HEK293 (cell line): ENCODE data around the gene TSHR.

ENCODE experiments used
- CTCF ChIA-PET: fragments of 350-600 bp; formaldehyde crosslinking; extraction: SDS; loops from one replicate; lab custom pipeline; 2021; ENCODE audit warnings: antibody characterized with exemption; lab: Yijun Ruan, JAX
- POLR2A ChIA-PET: fragments of 300-600 bp; formaldehyde crosslinking; extraction: SDS; loops from one replicate; lab custom pipeline; 2020; ENCODE audit warnings: antibody characterized with exemption, inconsistent platforms; lab: Yijun Ruan, JAX
- H3K27ac ChIP-seq: fragments of 200-500 bp; sonication (Bioruptor generic); 2 replicates; pipeline ENCODE4 v1.5.1; 2014; ENCODE audit warnings: low read depth, low read length, control low read depth, inconsistent platforms; ENCODE audit errors: extremely low read depth
- H3K36me3 ChIP-seq, 2 experiments: fragments of 200-500 bp in 1 of 2; sonication (Bioruptor generic) in 1 of 2; 1 replicate in 1 of 2; 2 replicates in 1 of 2; pipeline ENCODE4 v1.5.1; 2014 to 2017; ENCODE audit warnings: inconsistent platforms in 2 of 2, low read length in 2 of 2; ENCODE audit not compliant: control insufficient read depth in 2 of 2, insufficient read depth in 1 of 2
- H3K4me1 ChIP-seq: fragments of 200-500 bp; sonication (Bioruptor generic); 2 replicates; pipeline ENCODE4 v1.5.1; 2014; ENCODE audit warnings: mild to moderate bottlenecking, low read length, inconsistent platforms; ENCODE audit not compliant: control insufficient read depth, insufficient read depth
- H3K4me3 ChIP-seq: 2 replicates; pipeline ENCODE4 v1.5.1; 2011; ENCODE audit warnings: low read depth, mild to moderate bottlenecking, control low read depth, low read length, moderate library complexity
- H3K9me3 ChIP-seq: fragments of 200-500 bp; sonication (Bioruptor generic); 2 replicates; pipeline ENCODE4 v1.5.1; 2014; ENCODE audit warnings: low read depth, low read length, inconsistent platforms; ENCODE audit not compliant: control insufficient read depth, insufficient read depth
- MZF1 ChIP-seq: fragments of 450-650 bp; formaldehyde crosslinking; IDR thresholded peaks from 2 replicates; pipeline ENCODE4 v1.5.1; 2017; ENCODE audit warnings: missing biosample characterization, missing genetic modification characterization, borderline replicate concordance
- OSR2 ChIP-seq: fragments of 450-650 bp; formaldehyde crosslinking; IDR thresholded peaks from 2 replicates; pipeline ENCODE4 v1.5.1; 2016; ENCODE audit warnings: missing biosample characterization, missing genetic modification characterization
- OVOL3 ChIP-seq: fragments of 450-650 bp; formaldehyde crosslinking; IDR thresholded peaks from 2 replicates; pipeline ENCODE4 v1.5.1; 2016; ENCODE audit warnings: missing biosample characterization, missing genetic modification characterization
- PRDM4 ChIP-seq: fragments of 450-650 bp; formaldehyde crosslinking; IDR thresholded peaks from 2 replicates; pipeline ENCODE4 v1.5.1; 2017; ENCODE audit warnings: missing biosample characterization, missing genetic modification characterization
- REPIN1 ChIP-seq: fragments of 450-650 bp; formaldehyde crosslinking; IDR thresholded peaks from 2 replicates; pipeline ENCODE4 v1.5.1; 2017; ENCODE audit warnings: missing biosample characterization, missing genetic modification characterization, low read depth
- SP7 ChIP-seq: fragments of 450-650 bp; formaldehyde crosslinking; IDR thresholded peaks from 2 replicates; pipeline ENCODE4 v1.5.1; 2016; ENCODE audit warnings: missing biosample characterization, missing genetic modification characterization
- ZIC2 ChIP-seq: fragments of 450-650 bp; formaldehyde crosslinking; IDR thresholded peaks from 2 replicates; pipeline ENCODE4 v1.5.1; 2016; ENCODE audit warnings: missing biosample characterization, missing genetic modification characterization
- ZNF146 ChIP-seq: fragments of 450-650 bp; formaldehyde crosslinking; IDR thresholded peaks from 2 replicates; pipeline ENCODE4 v1.5.1; 2016; ENCODE audit warnings: missing biosample characterization, missing genetic modification characterization
- ZNF202 ChIP-seq: fragments of 450-650 bp; formaldehyde crosslinking; IDR thresholded peaks from 2 replicates; pipeline ENCODE4 v1.5.1; 2016; ENCODE audit warnings: missing biosample characterization, missing genetic modification characterization, borderline replicate concordance
- ZNF223 ChIP-seq: fragments of 450-650 bp; formaldehyde crosslinking; IDR thresholded peaks from 2 replicates; pipeline ENCODE4 v1.5.1; 2016; ENCODE audit warnings: missing biosample characterization, missing genetic modification characterization
- ZNF302 ChIP-seq: fragments of 450-650 bp; formaldehyde crosslinking; IDR thresholded peaks from 2 replicates; pipeline ENCODE4 v1.5.1; 2016; ENCODE audit warnings: missing biosample characterization, missing genetic modification characterization, low read depth
- ZNF394 ChIP-seq: fragments of 450-650 bp; formaldehyde crosslinking; IDR thresholded peaks from 2 replicates; pipeline ENCODE4 v1.5.1; 2016; ENCODE audit warnings: missing biosample characterization, missing genetic modification characterization, mild to moderate bottlenecking, moderate library complexity, borderline replicate concordance
- ZNF416 ChIP-seq: fragments of 450-650 bp; formaldehyde crosslinking; IDR thresholded peaks from 2 replicates; pipeline ENCODE4 v1.5.1; 2016; ENCODE audit warnings: missing biosample characterization, missing genetic modification characterization
- ZNF449 ChIP-seq: fragments of 450-650 bp; formaldehyde crosslinking; IDR thresholded peaks from 2 replicates; pipeline ENCODE4 v1.5.1; 2017; ENCODE audit warnings: missing biosample characterization, mild to moderate bottlenecking, missing genetic modification characterization, moderate library complexity
- ZNF513 ChIP-seq: fragments of 450-650 bp; IDR thresholded peaks from 2 replicates; pipeline ENCODE4 v1.5.1; 2018; ENCODE audit warnings: missing biosample characterization, missing genetic modification characterization
- ZNF518A ChIP-seq: fragments of 450-650 bp; formaldehyde crosslinking; conservative IDR thresholded peaks from 2 replicates; pipeline ENCODE4 v1.5.1; 2016; ENCODE audit warnings: low read depth, missing biosample characterization, missing genetic modification characterization
- ZNF544 ChIP-seq: fragments of 450-650 bp; formaldehyde crosslinking; IDR thresholded peaks from 2 replicates; pipeline ENCODE4 v1.5.0; 2017; ENCODE audit warnings: missing biosample characterization, missing genetic modification characterization
- ZNF600 ChIP-seq: fragments of 450-650 bp; formaldehyde crosslinking; IDR thresholded peaks from 2 replicates; pipeline ENCODE4 v1.5.1; 2016; ENCODE audit warnings: missing biosample characterization, missing genetic modification characterization
- ZNF629 ChIP-seq: fragments of 450-650 bp; formaldehyde crosslinking; IDR thresholded peaks from 2 replicates; pipeline ENCODE4 v1.5.1; 2017; ENCODE audit warnings: missing biosample characterization, missing genetic modification characterization
- ZSCAN23 ChIP-seq: fragments of 450-650 bp; formaldehyde crosslinking; IDR thresholded peaks from 2 replicates; pipeline ENCODE4 v1.5.1; 2016; ENCODE audit warnings: missing biosample characterization, missing genetic modification characterization
- TF ChIP-seq, protein P1 (sequence below): fragments of 450-650 bp; formaldehyde crosslinking; IDR thresholded peaks from 2 replicates; pipeline ENCODE4 v1.5.1; 2017; ENCODE audit warnings: missing biosample characterization, missing genetic modification characterization

TSHR gene

GRCh38 chr14:80954687-80955299, 628 bp upstream of the TSHR start (continued):
- TF ChIP-seq ZNF416 (no peak), ZNF202 (tag by site-specific recombination) (no peak)

DNA sequence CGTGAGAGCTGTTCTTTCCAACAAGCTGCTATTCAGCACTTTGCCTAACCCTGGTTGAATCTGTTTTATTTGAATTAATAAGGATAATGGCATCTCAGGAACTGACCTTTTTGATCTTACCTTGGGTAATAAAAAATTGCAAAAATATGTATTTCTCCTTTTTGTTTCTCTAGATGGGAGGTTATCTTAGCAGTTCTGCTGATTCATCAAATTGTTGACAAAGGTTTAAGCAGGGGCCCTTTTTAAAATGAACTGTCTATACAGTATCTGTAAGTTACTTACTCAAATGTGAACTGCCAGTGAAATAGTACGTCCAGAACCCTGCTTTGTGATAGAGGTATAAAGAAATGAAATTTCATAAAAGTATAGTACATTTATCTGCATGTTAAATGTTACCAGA, 681 bp downstream of the TSHR start:
- TF ChIP-seq ZSCAN23 (tag by site-specific recombination) (no peak), ZNF518A (tag by site-specific recombination) (no peak), ZIC2 (tag by site-specific recombination) (no peak), ZNF146 (tag by site-specific recombination) (no peak), ZNF544 (tag by site-specific recombination) (no peak), ZNF416 (no peak)
- H3K4me1 ChIP-seq: no peaks in the 10 kb centered on the region
- H3K36me3 ChIP-seq: no peaks in the 10 kb centered on the region
- POLR2A ChIA-PET: no interaction called here
- H3K27ac ChIP-seq: no peak overlapping the region
- no peak overlapping the region for H3K4me3 ChIP-seq
- H3K9me3 ChIP-seq: no peaks in the 10 kb centered on the region
- CTCF ChIA-PET: interaction anchor here (0.6 to 5.3 kb wide), 6 partner anchors 9 to 352 kb away, joined by 3 to 41 read pairs (median 6); no protein-coding TSS in a partner anchor

DNA sequence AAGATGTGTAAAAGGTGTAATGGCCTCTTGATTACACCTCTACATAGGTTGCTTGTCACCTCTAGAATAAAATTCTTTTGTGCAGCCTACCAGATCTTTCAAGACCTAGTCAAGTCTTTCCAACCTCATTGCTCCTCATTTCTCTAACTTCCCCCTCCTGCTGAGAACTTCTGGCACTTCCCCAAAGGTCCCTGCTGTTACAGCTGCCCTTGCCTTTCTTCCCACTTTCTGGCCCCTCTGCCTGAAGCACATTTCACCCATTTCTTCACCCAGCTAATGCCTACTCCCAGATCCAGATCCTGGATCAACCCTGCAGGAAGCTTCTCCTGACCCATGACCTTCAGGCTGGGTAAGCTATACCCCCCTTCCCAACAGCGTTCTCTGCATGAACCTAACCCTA, 1.5 kb downstream of the TSHR start:
- H3K9me3 ChIP-seq: no peaks in the 10 kb centered on the region
- H3K27ac ChIP-seq: no peak overlapping the region
- no peaks in the 10 kb centered on the region for H3K4me1 ChIP-seq
- H3K4me3 ChIP-seq: no peak overlapping the region
- no peaks in the 10 kb centered on the region for H3K36me3 ChIP-seq
- CTCF ChIA-PET: interaction anchor here (4.7 to 5.3 kb wide), 2 partner anchors 31 to 40 kb away, joined by 11 to 41 read pairs; no protein-coding TSS in a partner anchor
- POLR2A ChIA-PET: no interaction called here
- TF ChIP-seq OVOL3 (tag by site-specific recombination): no peak
- TF ChIP-seq ZNF302 (tag by site-specific recombination): no peak
- TF ChIP-seq ZNF449 (tag by site-specific recombination): no peak
- TF ChIP-seq ZNF629: no peak
- TF ChIP-seq SP7 (tag by site-specific recombination): no peak
- no peak for TF ChIP-seq ZNF513
- no peak for TF ChIP-seq ZNF600 (tag by site-specific recombination)
- TF ChIP-seq, protein P1, sequence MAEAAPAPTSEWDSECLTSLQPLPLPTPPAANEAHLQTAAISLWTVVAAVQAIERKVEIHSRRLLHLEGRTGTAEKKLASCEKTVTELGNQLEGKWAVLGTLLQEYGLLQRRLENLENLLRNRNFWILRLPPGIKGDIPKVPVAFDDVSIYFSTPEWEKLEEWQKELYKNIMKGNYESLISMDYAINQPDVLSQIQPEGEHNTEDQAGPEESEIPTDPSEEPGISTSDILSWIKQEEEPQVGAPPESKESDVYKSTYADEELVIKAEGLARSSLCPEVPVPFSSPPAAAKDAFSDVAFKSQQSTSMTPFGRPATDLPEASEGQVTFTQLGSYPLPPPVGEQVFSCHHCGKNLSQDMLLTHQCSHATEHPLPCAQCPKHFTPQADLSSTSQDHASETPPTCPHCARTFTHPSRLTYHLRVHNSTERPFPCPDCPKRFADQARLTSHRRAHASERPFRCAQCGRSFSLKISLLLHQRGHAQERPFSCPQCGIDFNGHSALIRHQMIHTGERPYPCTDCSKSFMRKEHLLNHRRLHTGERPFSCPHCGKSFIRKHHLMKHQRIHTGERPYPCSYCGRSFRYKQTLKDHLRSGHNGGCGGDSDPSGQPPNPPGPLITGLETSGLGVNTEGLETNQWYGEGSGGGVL: no peak
- no peak for TF ChIP-seq REPIN1 (tag by site-specific recombination)
- TF ChIP-seq ZNF394 (tag by site-specific recombination): no peak
- TF ChIP-seq MZF1 (tag by site-specific recombination): no peak
- no peak for TF ChIP-seq PRDM4 (tag by site-specific recombination)
- TF ChIP-seq ZNF223: no peak
- TF ChIP-seq ZNF416: no peak
- TF ChIP-seq OSR2: no peak
